Measurements from ENCODE around the gene MYO10.

DNA sequence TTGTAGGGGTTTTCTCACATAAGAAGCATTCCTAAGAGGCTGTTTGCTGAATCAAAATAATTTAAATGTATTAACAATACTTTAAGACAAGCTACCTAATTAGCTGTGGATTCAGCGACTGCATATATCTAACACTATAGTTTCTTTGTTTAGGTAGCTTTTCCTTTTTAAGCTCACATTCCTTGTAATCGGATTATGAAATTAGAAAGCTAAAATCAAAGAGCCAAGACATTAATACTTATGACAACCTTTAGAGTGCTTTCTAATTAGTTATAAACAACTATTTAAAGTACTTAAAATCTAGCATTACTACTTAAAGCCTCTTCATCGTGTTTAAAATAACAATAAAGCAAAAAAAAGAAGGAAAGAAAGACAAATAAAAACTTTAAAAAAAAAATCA lies 182.0 kb downstream of the MYO10 start:
- no peak for TF ChIP-seq POLR2A (IDR thresholded peaks at IDR 0.05)
- TF ChIP-seq, protein P1, sequence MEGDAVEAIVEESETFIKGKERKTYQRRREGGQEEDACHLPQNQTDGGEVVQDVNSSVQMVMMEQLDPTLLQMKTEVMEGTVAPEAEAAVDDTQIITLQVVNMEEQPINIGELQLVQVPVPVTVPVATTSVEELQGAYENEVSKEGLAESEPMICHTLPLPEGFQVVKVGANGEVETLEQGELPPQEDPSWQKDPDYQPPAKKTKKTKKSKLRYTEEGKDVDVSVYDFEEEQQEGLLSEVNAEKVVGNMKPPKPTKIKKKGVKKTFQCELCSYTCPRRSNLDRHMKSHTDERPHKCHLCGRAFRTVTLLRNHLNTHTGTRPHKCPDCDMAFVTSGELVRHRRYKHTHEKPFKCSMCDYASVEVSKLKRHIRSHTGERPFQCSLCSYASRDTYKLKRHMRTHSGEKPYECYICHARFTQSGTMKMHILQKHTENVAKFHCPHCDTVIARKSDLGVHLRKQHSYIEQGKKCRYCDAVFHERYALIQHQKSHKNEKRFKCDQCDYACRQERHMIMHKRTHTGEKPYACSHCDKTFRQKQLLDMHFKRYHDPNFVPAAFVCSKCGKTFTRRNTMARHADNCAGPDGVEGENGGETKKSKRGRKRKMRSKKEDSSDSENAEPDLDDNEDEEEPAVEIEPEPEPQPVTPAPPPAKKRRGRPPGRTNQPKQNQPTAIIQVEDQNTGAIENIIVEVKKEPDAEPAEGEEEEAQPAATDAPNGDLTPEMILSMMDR (IDR thresholded peaks at IDR 0.05): no peak
